ENCODE results near the gene HTR1D.
"Not testable (repeated sequence)": the region's sequence is repeated elsewhere in the genome, so short reads cannot be mapped to it uniquely, and the experiment has no call there.

The HTR1D gene, protein sequence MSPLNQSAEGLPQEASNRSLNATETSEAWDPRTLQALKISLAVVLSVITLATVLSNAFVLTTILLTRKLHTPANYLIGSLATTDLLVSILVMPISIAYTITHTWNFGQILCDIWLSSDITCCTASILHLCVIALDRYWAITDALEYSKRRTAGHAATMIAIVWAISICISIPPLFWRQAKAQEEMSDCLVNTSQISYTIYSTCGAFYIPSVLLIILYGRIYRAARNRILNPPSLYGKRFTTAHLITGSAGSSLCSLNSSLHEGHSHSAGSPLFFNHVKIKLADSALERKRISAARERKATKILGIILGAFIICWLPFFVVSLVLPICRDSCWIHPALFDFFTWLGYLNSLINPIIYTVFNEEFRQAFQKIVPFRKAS

DNA sequence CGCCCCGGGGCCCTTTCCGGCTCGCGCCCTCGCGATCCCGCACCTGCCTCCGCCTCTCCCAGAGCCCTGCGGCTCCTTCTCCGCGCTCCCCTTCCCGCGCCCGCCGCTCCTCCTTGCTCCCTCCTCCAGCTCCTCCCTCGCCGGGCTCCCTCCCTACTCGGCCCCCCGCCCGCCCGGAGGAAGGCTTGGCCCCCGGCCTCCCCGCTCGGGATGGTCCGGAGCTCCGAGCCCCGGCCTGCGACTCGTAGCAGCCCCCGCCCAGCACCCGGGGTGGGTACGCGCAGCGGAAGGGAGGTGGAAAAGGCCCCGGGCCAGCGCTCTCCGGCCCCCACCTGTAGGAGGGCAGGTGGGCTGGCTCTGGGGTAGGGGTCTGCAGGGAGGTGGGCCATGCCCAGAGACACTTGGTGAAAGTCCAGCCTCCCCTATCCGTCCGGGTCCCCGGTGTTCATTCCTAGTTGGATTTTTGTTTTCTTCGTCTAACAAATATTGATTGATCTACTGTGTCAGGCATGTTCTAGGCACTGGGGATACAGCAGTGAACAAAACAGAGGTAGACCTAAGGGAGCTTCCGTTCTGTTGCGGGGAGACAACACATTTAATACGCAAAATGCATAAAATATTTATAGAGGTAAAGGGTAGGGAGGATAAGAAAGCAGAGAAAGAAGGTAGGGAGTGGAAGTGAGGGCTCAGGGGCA, at the start of gene HTR1D:
TSS of gene HTR1D (minus strand) at position 82 of the 695 bp plus-strand sequence. CDS start 23,283 bp downstream, outside the sequence.
- H3K9ac ChIP-seq (ENCODE audit: insufficient read length, low read depth) = peak within 1 kb of the TSS; percentile 79
- no peak for DNase-seq (ENCODE audit: low read depth, low spot score)
- peak within 1 kb of the TSS; percentile 59 for H3K4me3 ChIP-seq (ENCODE audit: insufficient read length, low read depth)

DNA sequence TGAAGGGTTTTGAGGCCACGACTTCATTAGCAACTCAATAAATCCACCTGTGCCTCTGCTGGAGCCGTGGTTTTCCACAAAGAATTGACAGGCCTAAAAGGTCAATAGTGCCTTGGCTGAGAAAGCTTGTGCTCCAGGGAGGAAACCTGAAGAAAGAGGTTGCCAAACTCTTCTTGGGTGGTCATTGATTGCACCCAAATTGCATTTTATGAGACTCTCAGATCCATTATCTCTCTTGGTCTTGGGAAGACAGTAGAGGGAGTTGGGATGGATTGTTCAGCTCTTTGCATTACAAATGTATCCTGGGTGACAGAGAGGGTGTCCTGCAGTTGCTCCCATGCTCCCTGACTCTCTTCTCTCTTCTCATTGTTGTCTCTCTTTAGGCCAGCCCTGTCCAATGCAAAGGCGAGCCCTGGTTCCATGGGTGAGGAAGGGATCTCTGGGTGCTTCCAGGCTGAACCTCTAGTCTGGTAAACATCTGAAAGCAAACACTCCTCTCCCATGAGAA, 46.1 kb upstream of the HTR1D start:
- H3K9me3 ChIP-seq (ENCODE audit: insufficient read depth, low read length) = no peaks in the 10 kb centered on the region
- peaks cover under 1% of the 10 kb centered on the region for H3K4me1 ChIP-seq (ENCODE audit: insufficient read depth, insufficient read length)
- TF ChIP-seq ZNF274 (IDR thresholded peaks at IDR 0.05; ENCODE audit: low read depth, low read length) (no peak), YY1 (IDR thresholded peaks at IDR 0.05; ENCODE audit: insufficient read depth, insufficient read length) (no peak), SUZ12 (IDR thresholded peaks at IDR 0.05; ENCODE audit: extremely low read depth, insufficient read depth, insufficient read length) (no peak)
- H3K27me3 ChIP-seq (ENCODE audit: insufficient read depth, insufficient read length) = peaks cover 15% of the 10 kb centered on the region
- no peak overlapping the region for H3K9ac ChIP-seq (ENCODE audit: insufficient read length, low read depth)
- peak; percentile 85 for DNase-seq (ENCODE audit: low read depth, low spot score)
- H3K4me3 ChIP-seq (ENCODE audit: insufficient read length, low read depth) = no peak overlapping the region
- H3K36me3 ChIP-seq (ENCODE audit: insufficient read depth, insufficient read length, low read length) = no peaks in the 10 kb centered on the region

More for the DNA sequence above, at the start of gene HTR1D:
- Histone ChIP-seq H3K27me3 (ENCODE audit: insufficient read depth, insufficient read length) (peaks cover 28% of the 10 kb centered on the region), H3K36me3 (ENCODE audit: insufficient read depth, insufficient read length, low read length) (no peaks in the 10 kb centered on the region), H3K9me3 (ENCODE audit: insufficient read depth, low read length) (no peaks in the 10 kb centered on the region), H3K4me1 (ENCODE audit: insufficient read depth, insufficient read length) (peaks cover 15% of the 10 kb centered on the region)
- no peak for TF ChIP-seq YY1 (IDR thresholded peaks at IDR 0.05; ENCODE audit: insufficient read depth, insufficient read length)

DNA sequence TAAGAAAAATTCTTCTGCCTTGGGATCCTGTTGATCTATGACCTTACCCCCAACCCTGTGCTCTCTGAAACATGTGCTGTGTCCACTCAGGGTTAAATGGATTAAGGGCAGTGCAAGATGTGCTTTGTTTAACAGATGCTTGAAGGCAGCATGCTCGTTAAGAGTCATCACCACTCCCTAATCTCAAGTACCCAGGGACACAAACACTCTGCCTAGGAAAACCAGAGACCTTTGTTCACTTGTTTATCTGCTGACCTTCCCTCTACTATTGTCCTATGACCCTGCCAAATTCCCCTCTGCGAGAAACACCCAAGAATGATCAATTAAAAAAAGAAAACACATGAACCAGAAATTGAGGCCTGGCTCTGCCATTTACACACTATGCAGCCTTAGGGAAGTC, 40.8 kb upstream of the HTR1D start:
- not testable (repeated sequence) for H3K36me3 ChIP-seq (ENCODE audit: insufficient read depth, insufficient read length, low read length); H3K9ac ChIP-seq (ENCODE audit: insufficient read length, low read depth); H3K9me3 ChIP-seq (ENCODE audit: insufficient read depth, low read length); H3K4me1 ChIP-seq (ENCODE audit: insufficient read depth, insufficient read length); DNase-seq (ENCODE audit: low read depth, low spot score); H3K4me3 ChIP-seq (ENCODE audit: insufficient read length, low read depth)
- peaks cover 15% of the 10 kb centered on the region for H3K27me3 ChIP-seq (ENCODE audit: insufficient read depth, insufficient read length)

DNA sequence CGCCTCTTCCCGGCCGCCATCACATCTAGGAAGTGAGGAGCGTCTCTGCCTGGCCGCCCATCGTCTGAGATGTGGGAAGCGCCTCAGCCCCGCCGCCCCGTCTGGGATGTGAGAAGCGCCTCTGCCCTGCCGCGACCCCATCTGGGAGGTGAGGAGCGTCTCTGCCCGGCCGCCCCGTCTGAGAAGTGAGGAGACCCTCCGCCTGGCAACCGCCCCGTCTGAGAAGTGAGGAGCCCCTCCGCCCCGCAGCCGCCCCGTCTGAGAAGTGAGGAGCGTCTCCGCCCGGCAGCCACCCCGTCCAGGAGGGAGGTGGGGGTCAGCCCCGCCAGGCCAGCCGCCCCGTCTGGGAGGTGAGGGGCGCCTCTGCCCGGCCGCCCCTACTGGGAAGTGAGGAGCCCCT, 40.1 kb upstream of the HTR1D start:
- H3K4me3 ChIP-seq (ENCODE audit: insufficient read length, low read depth); H3K36me3 ChIP-seq (ENCODE audit: insufficient read depth, insufficient read length, low read length); H3K9me3 ChIP-seq (ENCODE audit: insufficient read depth, low read length); DNase-seq (ENCODE audit: low read depth, low spot score); H3K9ac ChIP-seq (ENCODE audit: insufficient read length, low read depth); H3K4me1 ChIP-seq (ENCODE audit: insufficient read depth, insufficient read length): not testable (repeated sequence)
- peaks cover 15% of the 10 kb centered on the region for H3K27me3 ChIP-seq (ENCODE audit: insufficient read depth, insufficient read length)

DNA sequence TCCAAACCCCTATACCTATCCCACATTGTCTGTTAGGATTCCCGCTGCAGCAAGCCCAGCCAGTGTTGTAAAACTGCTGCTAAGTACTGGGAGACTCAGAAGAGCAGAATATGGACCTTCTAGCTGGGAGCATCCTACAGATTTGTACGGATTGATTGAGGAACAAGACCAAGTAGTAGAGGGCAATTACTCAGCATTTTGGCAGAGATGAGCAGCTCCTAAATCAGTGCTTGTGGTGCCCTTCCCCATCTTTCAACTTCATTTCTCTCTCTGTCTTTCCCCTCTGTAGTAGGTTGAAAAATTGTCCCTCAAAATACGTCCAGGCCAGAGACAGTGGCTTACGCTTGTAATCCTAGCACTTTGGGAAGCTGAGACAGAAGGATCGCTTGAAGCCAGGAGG, 37.3 kb upstream of the HTR1D start:
- TF ChIP-seq ZNF274 (IDR thresholded peaks at IDR 0.05; ENCODE audit: low read depth, low read length) (no peak), SUZ12 (IDR thresholded peaks at IDR 0.05; ENCODE audit: extremely low read depth, insufficient read depth, insufficient read length) (no peak)
- DNase-seq (ENCODE audit: low read depth, low spot score) = no peak

DNA sequence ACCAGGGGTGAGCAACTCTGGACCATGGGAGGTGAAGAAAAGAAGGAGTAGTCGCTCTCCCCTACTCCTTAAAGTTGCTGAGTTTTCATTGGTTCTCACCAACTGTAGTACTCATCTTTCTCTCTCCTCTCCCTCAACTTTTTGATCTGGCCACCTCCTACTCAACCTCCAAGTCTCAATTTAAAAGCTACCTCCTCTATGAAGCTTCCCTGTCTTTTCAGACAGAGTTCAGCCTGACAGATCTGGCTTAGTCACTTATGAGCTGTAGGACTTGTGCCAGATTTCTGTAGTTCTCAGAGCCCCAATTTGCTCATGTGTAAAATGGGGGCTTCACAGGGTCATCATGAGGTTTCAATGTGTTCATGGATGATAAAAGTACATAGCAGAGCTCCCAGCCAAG, 34.5 kb upstream of the HTR1D start:
- DNase-seq (ENCODE audit: low read depth, low spot score) = no peak
- TF ChIP-seq YY1 (IDR thresholded peaks at IDR 0.05; ENCODE audit: insufficient read depth, insufficient read length) (no peak), ZNF274 (IDR thresholded peaks at IDR 0.05; ENCODE audit: low read depth, low read length) (no peak), SUZ12 (IDR thresholded peaks at IDR 0.05; ENCODE audit: extremely low read depth, insufficient read depth, insufficient read length) (no peak)
- Histone ChIP-seq H3K27me3 (ENCODE audit: insufficient read depth, insufficient read length) (no peaks in the 10 kb centered on the region), H3K36me3 (ENCODE audit: insufficient read depth, insufficient read length, low read length) (no peaks in the 10 kb centered on the region), H3K4me1 (ENCODE audit: insufficient read depth, insufficient read length) (peaks cover 3% of the 10 kb centered on the region), H3K9ac (ENCODE audit: insufficient read length, low read depth) (no peak overlapping the region), H3K4me3 (ENCODE audit: insufficient read length, low read depth) (no peak overlapping the region), H3K9me3 (ENCODE audit: insufficient read depth, low read length) (peaks cover 8% of the 10 kb centered on the region; the same call in 1 of the 2 replicates)

More for the DNA sequence above, 37.3 kb upstream of the HTR1D start:
- Histone ChIP-seq H3K9ac (ENCODE audit: insufficient read length, low read depth) (no peak overlapping the region), H3K9me3 (ENCODE audit: insufficient read depth, low read length) (peaks cover 8% of the 10 kb centered on the region; the same call in 1 of the 2 replicates), H3K27me3 (ENCODE audit: insufficient read depth, insufficient read length) (no peaks in the 10 kb centered on the region), H3K4me3 (ENCODE audit: insufficient read length, low read depth) (no peak overlapping the region), H3K36me3 (ENCODE audit: insufficient read depth, insufficient read length, low read length) (no peaks in the 10 kb centered on the region), H3K4me1 (ENCODE audit: insufficient read depth, insufficient read length) (peaks cover 5% of the 10 kb centered on the region)

DNA sequence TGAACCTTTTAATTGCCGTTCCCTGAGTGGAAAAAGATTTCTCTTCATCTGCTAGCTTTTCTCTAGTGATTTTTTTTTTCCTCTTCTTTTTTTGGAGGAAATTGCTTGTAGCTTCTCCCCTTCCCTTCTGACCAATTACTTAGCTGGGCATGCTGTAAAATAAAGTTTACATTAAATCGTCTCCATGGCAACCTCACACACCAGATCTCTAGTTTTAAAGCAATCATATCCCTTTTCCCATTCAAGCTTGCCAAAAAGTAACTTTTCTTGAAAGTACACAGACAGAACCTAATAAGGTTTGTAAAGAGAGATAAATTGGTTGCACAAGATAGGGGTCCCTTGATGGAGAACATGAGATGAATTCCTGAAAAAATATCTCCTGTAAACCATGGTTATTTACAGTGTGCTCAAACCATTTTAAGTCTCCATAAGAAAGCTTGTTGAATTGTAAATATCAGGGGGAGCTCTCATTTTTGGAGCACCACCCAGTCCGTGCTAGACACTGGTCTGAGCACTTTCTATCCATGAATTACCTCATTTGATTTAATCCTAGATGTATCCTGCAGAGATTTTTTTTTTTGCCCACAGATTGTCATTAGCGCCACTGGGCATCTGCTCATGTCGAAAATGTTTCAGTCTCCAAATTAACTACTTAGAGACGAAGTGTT, 32.6 kb upstream of the HTR1D start:
- Histone ChIP-seq H3K9ac (ENCODE audit: insufficient read length, low read depth) (no peak overlapping the region), H3K27me3 (ENCODE audit: insufficient read depth, insufficient read length) (no peaks in the 10 kb centered on the region), H3K4me3 (ENCODE audit: insufficient read length, low read depth) (no peak overlapping the region), H3K9me3 (ENCODE audit: insufficient read depth, low read length) (no peaks in the 10 kb centered on the region), H3K36me3 (ENCODE audit: insufficient read depth, insufficient read length, low read length) (no peaks in the 10 kb centered on the region), H3K4me1 (ENCODE audit: insufficient read depth, insufficient read length) (peaks cover 3% of the 10 kb centered on the region)
- TF ChIP-seq ZNF274 (IDR thresholded peaks at IDR 0.05; ENCODE audit: low read depth, low read length) (no peak), YY1 (IDR thresholded peaks at IDR 0.05; ENCODE audit: insufficient read depth, insufficient read length) (no peak), SUZ12 (IDR thresholded peaks at IDR 0.05; ENCODE audit: extremely low read depth, insufficient read depth, insufficient read length) (no peak)
- DNase-seq (ENCODE audit: low read depth, low spot score) = no peak

Measured in NT2/D1 (cell line).